NCI-H524 (cell line): Measurements from ENCODE around the gene PREX1.
A peak's percentile ranks its signal among the peaks of the same experiment; 100 is the strongest.

Experiments used
- DNase-seq, 2 experiments: peaks; one replicate each; lab custom pipeline; 2025; lab: John Stamatoyannopoulos, UW

PREX1 gene

GRCh38 chr20:48582673-48582985 is 245.2 kb downstream of the PREX1 start:
- DNase-seq, result no peak

GRCh38 chr20:48581167-48581566 is 246.6 kb downstream of the PREX1 start:
- DNase-seq, result no peak

- DNase-seq, result no peak
Measured at GRCh38 chr20:48578397-48579098, 249.3 kb downstream of the PREX1 start.

GRCh38 chr20:48577557-48577956 is 250.2 kb downstream of the PREX1 start:
- no peak for DNase-seq

GRCh38 chr20:48574383-48574782 is 253.4 kb downstream of the PREX1 start:
- peak; percentile 98 to 99 for DNase-seq
